SK-N-SH treated with all-trans-retinoic acid at 6 μM for 48 hours (cell line): ENCODE measurements around the gene FHDC1.

Source experiments
- CSRNP3 ChIP-seq: fragments of 250-450 bp; sonication (Bioruptor Pico); IDR thresholded peaks from 2 replicates; pipeline ENCODE4 v1.5.1; 2021; ENCODE audit warnings: mild to moderate bottlenecking, moderate library complexity
- PATZ1 ChIP-seq: fragments of 250-450 bp; sonication (Bioruptor Pico); IDR thresholded peaks from 2 replicates; pipeline ENCODE4 v1.8.0; 2020; ENCODE audit warnings: mild to moderate bottlenecking, moderate library complexity, borderline replicate concordance
- TCF4 ChIP-seq: fragments of 250-450 bp; sonication (Bioruptor Pico); IDR thresholded peaks from 2 replicates; pipeline ENCODE4 v1.8.0; 2021; ENCODE audit warnings: mild to moderate bottlenecking, moderate library complexity, borderline replicate concordance
- TF ChIP-seq, protein P1 (sequence below): fragments of 250-450 bp; sonication (Bioruptor Pico); IDR thresholded peaks from 2 replicates; pipeline ENCODE4 v1.5.1; 2020; ENCODE audit warnings: low read depth, mild to moderate bottlenecking, moderate library complexity

- TF ChIP-seq, protein P1, sequence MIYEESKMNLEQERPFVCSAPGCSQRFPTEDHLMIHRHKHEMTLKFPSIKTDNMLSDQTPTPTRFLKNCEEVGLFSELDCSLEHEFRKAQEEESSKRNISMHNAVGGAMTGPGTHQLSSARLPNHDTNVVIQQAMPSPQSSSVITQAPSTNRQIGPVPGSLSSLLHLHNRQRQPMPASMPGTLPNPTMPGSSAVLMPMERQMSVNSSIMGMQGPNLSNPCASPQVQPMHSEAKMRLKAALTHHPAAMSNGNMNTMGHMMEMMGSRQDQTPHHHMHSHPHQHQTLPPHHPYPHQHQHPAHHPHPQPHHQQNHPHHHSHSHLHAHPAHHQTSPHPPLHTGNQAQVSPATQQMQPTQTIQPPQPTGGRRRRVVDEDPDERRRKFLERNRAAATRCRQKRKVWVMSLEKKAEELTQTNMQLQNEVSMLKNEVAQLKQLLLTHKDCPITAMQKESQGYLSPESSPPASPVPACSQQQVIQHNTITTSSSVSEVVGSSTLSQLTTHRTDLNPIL (CRISPR knock-in tag): no peak
- TF ChIP-seq PATZ1: no peak
- no peak for TF ChIP-seq CSRNP3 (CRISPR knock-in tag)
- no peak for TF ChIP-seq TCF4
Observed at GRCh38 chr4:152929888-152930287, 6.2 kb upstream of the FHDC1 start.
